H1 (cell line): ENCODE results near the gene TMEM185B. TPM values are rescaled to one million over a fixed set of nuclear protein-coding genes. Genes with fewer than 3 reads are reported as not detected.

Source experiments
- CTCF ChIA-PET: fragments of 300-600 bp; sonication (Branson Sonifier 250); formaldehyde crosslinking; loops from one replicate; lab custom pipeline; 2021; ENCODE audit not compliant: partially characterized antibody; lab: Charles Lee
- POLR2A ChIA-PET: fragments of 300-600 bp; sonication (Branson Sonifier 250); formaldehyde crosslinking; loops from one replicate; lab custom pipeline; 2021; ENCODE audit warnings: inconsistent platforms; ENCODE audit not compliant: partially characterized antibody; lab: Charles Lee
- DNase-seq, 2 experiments: peaks; one replicate each; pipeline versions ENCODE4 v3.0.0 to v3.0.0-alpha.2; 2010 to 2022; ENCODE audit warnings: low spot score in 2 of 2, low read depth in 1 of 2, mixed read lengths in 1 of 2
- FAIRE-seq: peaks from 2 replicates; lab custom pipeline; 2011; peaks lifted over from hg19 to GRCh38; lab: Jason Lieb, UNC
- H2AFZ ChIP-seq: 2 replicates; pipeline ENCODE4 v1.8.1; 2012; ENCODE audit warnings: low read length, inconsistent platforms
- H2AK5ac ChIP-seq: 2 replicates; pipeline ENCODE4 v1.6.1; 2013; ENCODE audit warnings: low read depth, low read length
- H2BK120ac ChIP-seq: replicated peaks from 2 replicates; pipeline ENCODE3; 2013; ENCODE audit warnings: low read depth, low read length, inconsistent platforms
- H2BK12ac ChIP-seq: 2 replicates; pipeline ENCODE4 v1.6.1; 2013; ENCODE audit warnings: low read depth, low read length
- H2BK15ac ChIP-seq: 2 replicates; pipeline ENCODE4 v1.6.1; 2013; ENCODE audit warnings: low read length
- H2BK20ac ChIP-seq: 2 replicates; pipeline ENCODE4 v1.6.1; 2013; ENCODE audit warnings: low read length
- H2BK5ac ChIP-seq: 2 replicates; pipeline ENCODE4 v1.6.1; 2013; ENCODE audit warnings: low read depth, low read length
- H3K14ac ChIP-seq: 2 replicates; pipeline ENCODE4 v1.6.1; 2013; ENCODE audit warnings: inconsistent platforms; ENCODE audit not compliant: insufficient read length
- H3K18ac ChIP-seq: 2 replicates; pipeline ENCODE4 v1.6.1; 2013; ENCODE audit warnings: low read length; ENCODE audit errors: extremely low read depth
- H3K23ac ChIP-seq: 2 replicates; pipeline ENCODE4 v1.6.1; 2013; ENCODE audit warnings: inconsistent platforms; ENCODE audit not compliant: insufficient read length
- H3K23me2 ChIP-seq: 2 replicates; pipeline ENCODE4 v1.6.1; 2013; ENCODE audit warnings: low read depth, low read length
- H3K27ac ChIP-seq: 2 replicates; pipeline ENCODE4 v1.6.1; 2011; ENCODE audit warnings: low read depth, low read length, inconsistent platforms
- H3K27me3 ChIP-seq, 4 experiments: replicated peaks in 1 of 4; 1 replicate in 1 of 4; 2 replicates in 3 of 4; pipeline versions ENCODE4 v1.6.1 to v1.8.1; 2011 to 2013; ENCODE audit warnings: low read length in 3 of 4, mild to moderate bottlenecking in 3 of 4, inconsistent platforms in 2 of 4, mixed read lengths in 2 of 4, moderate library complexity in 1 of 4; ENCODE audit not compliant: control insufficient read depth in 3 of 4, insufficient read depth in 3 of 4; ENCODE audit errors: extremely low read depth in 1 of 4
- H3K36me3 ChIP-seq, 4 experiments: 2 replicates each; pipeline versions ENCODE4 v1.6.1 to v1.8.1; 2011 to 2013; ENCODE audit warnings: mild to moderate bottlenecking in 4 of 4, low read length in 3 of 4, moderate library complexity in 2 of 4, control low read depth in 1 of 4, inconsistent platforms in 1 of 4; ENCODE audit not compliant: insufficient read depth in 4 of 4, control insufficient read depth in 2 of 4
- H3K4ac ChIP-seq: replicated peaks from 2 replicates; pipeline ENCODE3; 2013; ENCODE audit warnings: low read length, low read depth, mixed read lengths, inconsistent platforms; ENCODE audit not compliant: insufficient read length
- H3K4me1 ChIP-seq, 4 experiments: replicated peaks in 1 of 4; 1 replicate in 1 of 4; 2 replicates in 3 of 4; pipeline versions ENCODE4 v1.6.1 to v1.8.1; 2011 to 2013; ENCODE audit warnings: low read length in 3 of 4, inconsistent platforms in 2 of 4, mixed read lengths in 1 of 4; ENCODE audit not compliant: insufficient read depth in 4 of 4, control insufficient read depth in 3 of 4
- H3K4me2 ChIP-seq, 2 experiments: 2 replicates each; pipeline versions ENCODE4 v1.6.1 to v1.8.1; 2011 to 2013; ENCODE audit warnings: low read depth in 2 of 2, low read length in 2 of 2, control low read depth in 1 of 2, inconsistent platforms in 1 of 2, mild to moderate bottlenecking in 1 of 2; ENCODE audit not compliant: insufficient read depth in 1 of 2
- H3K4me3 ChIP-seq, 4 experiments: fragments of 200-600, 300-600 bp in 1 of 4; sonication (generic), shearing (Covaris generic), sonication (Bioruptor Twin) in 1 of 4; 2 replicates each; pipeline versions ENCODE4 v1.5.1 to v1.8.1; 2011 to 2016; ENCODE audit warnings: low read length in 4 of 4, low read depth in 3 of 4, control low read depth in 2 of 4, inconsistent platforms in 2 of 4, mild to moderate bottlenecking in 2 of 4, mixed read lengths in 1 of 4, moderate library complexity in 1 of 4; ENCODE audit not compliant: insufficient read depth in 2 of 4; ENCODE audit errors: extremely low read depth in 1 of 4
- H3K56ac ChIP-seq: replicated peaks from 2 replicates; pipeline ENCODE3; 2013; ENCODE audit warnings: low read depth, mild to moderate bottlenecking, mixed read lengths, low read length, inconsistent platforms; ENCODE audit not compliant: insufficient read length
- H3K79me1 ChIP-seq: 2 replicates; pipeline ENCODE4 v1.6.1; 2013; ENCODE audit warnings: low read depth, low read length, control low read depth
- H3K79me2 ChIP-seq, 2 experiments: 2 replicates each; pipeline versions ENCODE4 v1.6.1 to v1.8.1; 2012 to 2013; ENCODE audit warnings: low read length in 2 of 2, mild to moderate bottlenecking in 2 of 2, inconsistent platforms in 1 of 2; ENCODE audit not compliant: insufficient read depth in 2 of 2, control insufficient read depth in 1 of 2
- H3K9ac ChIP-seq, 4 experiments: replicated peaks in 1 of 4; 1 replicate in 1 of 4; 2 replicates in 3 of 4; pipeline versions ENCODE4 v1.6.1 to v1.8.1; 2011 to 2013; ENCODE audit warnings: low read depth in 3 of 4, low read length in 3 of 4, control low read depth in 2 of 4, mild to moderate bottlenecking in 2 of 4, moderate library complexity in 2 of 4, inconsistent platforms in 1 of 4; ENCODE audit errors: extremely low read depth in 1 of 4
- H3K9me3 ChIP-seq, 2 experiments: 2 replicates each; pipeline versions ENCODE4 v1.6.1 to v1.8.1; 2012 to 2013; ENCODE audit warnings: mild to moderate bottlenecking in 2 of 2, moderate library complexity in 2 of 2, control low read depth in 1 of 2, inconsistent platforms in 1 of 2, low read depth in 1 of 2, low read length in 1 of 2, mixed read lengths in 1 of 2; ENCODE audit not compliant: insufficient read depth in 2 of 2
- H4K20me1 ChIP-seq, 2 experiments: replicated peaks in 1 of 2; 2 replicates each; pipeline versions ENCODE3 to v1.8.1; 2011 to 2013; ENCODE audit warnings: inconsistent platforms in 2 of 2, low read length in 2 of 2, mild to moderate bottlenecking in 1 of 2; ENCODE audit not compliant: insufficient read depth in 2 of 2, control insufficient read depth in 1 of 2
- H4K5ac ChIP-seq: 2 replicates; pipeline ENCODE4 v1.6.1; 2013; ENCODE audit warnings: low read length, low read depth, mixed read lengths, inconsistent platforms; ENCODE audit not compliant: insufficient read length
- H4K8ac ChIP-seq: 2 replicates; pipeline ENCODE4 v1.8.0; 2013; ENCODE audit warnings: mild to moderate bottlenecking, moderate library complexity, low read length, inconsistent platforms; ENCODE audit not compliant: insufficient read depth; ENCODE audit errors: extremely low read depth
- H4K91ac ChIP-seq: replicated peaks from 2 replicates; pipeline ENCODE3; 2013; ENCODE audit warnings: low read length, mixed read lengths, inconsistent platforms; ENCODE audit not compliant: insufficient read length
- BACH1 ChIP-seq: IDR thresholded peaks from 2 replicates; pipeline ENCODE4 v1.6.1; 2012; ENCODE audit warnings: low read length, improper control_type of control experiment
- FOSL1 ChIP-seq: IDR thresholded peaks from 2 replicates; pipeline ENCODE4 v1.6.1; 2011; ENCODE audit warnings: mild to moderate bottlenecking, low read depth, low read length, moderate library complexity; ENCODE audit not compliant: insufficient read depth
- TBP ChIP-seq: IDR thresholded peaks from 2 replicates; pipeline ENCODE4 v1.6.1; 2011; ENCODE audit warnings: low read depth, low read length, improper control_type of control experiment
- USF2 ChIP-seq: IDR thresholded peaks from 2 replicates; pipeline ENCODE4 v1.6.1; 2011; ENCODE audit warnings: low read length, improper control_type of control experiment
- WGBS, 2 experiments: shearing (Covaris generic) in 1 of 2; methylation state at CpG; one replicate each; pipeline versions ENCODE4 v1.1.6 to v1.1.7; 2013 to 2015; ENCODE audit warnings: low lambda C conversion rate in 2 of 2, mixed read lengths in 2 of 2, inconsistent platforms in 1 of 2, low coverage in 1 of 2, missing lambda C conversion rate in 1 of 2; ENCODE audit not compliant: insufficient replicate concordance in 2 of 2, insufficient coverage in 1 of 2, insufficient read length in 1 of 2; ENCODE audit errors: extremely low coverage in 1 of 2, missing lambda C conversion rate in 1 of 2; 5-methylcytosine and 5-hydroxymethylcytosine counted together
- polyA plus RNA-seq, 7 experiments: library from polyadenylated mRNA; depleted of rRNA in 3 of 7; stranded (reverse) in 5 of 7; unstranded in 2 of 7; fragments of >200 nt in 5 of 7; fragments of 200-250 nt in 2 of 7; gene quantifications; 1 replicate in 5 of 7; 2 replicates in 1 of 7; 4 replicates in 1 of 7; pipeline versions ENCODE4 v1.2.1 to v1.2.3, GENCODE V29; 2011 to 2013; ENCODE audit warnings: missing spikeins in 2 of 7, mixed read lengths in 2 of 7
- total RNA-seq: library from RNA; stranded (reverse); fragmentation: NEBNext Ultra II Directional; extraction: Animal tissue kit (Norgen Biotek cat#: 25700); gene quantifications from 2 replicates; pipeline ENCODE4 v1.2.1, GENCODE V29; 2021

The TMEM185B gene
- total and polyA plus RNA-seq, 2 of the 8 experiments (the other 6 are each of a cell fraction or from before 2014, with no cell fraction given), result 13.5 to 14.0 TPM

DNA sequence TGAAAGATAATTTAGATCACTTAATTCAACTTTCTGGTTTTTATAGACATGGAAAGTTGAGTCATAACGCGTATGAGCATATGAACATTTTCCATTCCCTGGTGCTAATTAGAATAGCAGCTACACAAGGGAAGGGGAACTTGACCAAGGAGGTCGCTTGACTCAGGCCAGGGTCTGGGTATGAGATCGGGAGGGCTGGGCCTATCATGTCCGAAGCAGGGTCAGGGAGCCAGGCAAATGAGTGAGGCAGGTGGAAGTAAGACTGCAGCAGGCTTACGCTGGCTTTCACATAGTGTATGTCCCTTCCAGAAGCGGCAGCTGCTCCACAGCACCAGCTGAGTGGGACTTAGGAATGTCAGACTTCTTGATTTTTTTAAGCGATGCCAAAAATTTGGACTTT lies 44.1 kb upstream of the TMEM185B start:
- Histone ChIP-seq H3K27ac (no peak overlapping the region), H3K4me3 (no peak overlapping the region), H3K79me1 (no peaks in the 10 kb centered on the region), H4K20me1 (no peaks in the 10 kb centered on the region), H3K9ac (no peak overlapping the region), H3K36me3 (no peaks in the 10 kb centered on the region), H3K9me3 (peaks cover 0 to 4% of the 10 kb centered on the region in 2 experiments; a peak in 1 of 4 replicates), H3K18ac (no peak overlapping the region), H2BK5ac (no peak overlapping the region), H2BK12ac (no peak overlapping the region), H3K23ac (no peak overlapping the region), H3K4me2 (no peak overlapping the region), H4K8ac (no peak overlapping the region), H3K56ac (no peak overlapping the region), H2BK15ac (no peak overlapping the region; the same call in 1 of the 2 replicates), H2AK5ac (no peak overlapping the region), H3K14ac (no peak overlapping the region), H3K23me2 (no peaks in the 10 kb centered on the region), H3K4ac (no peak overlapping the region), H3K79me2 (no peaks in the 10 kb centered on the region), H2BK20ac (no peak overlapping the region), H2BK120ac (no peak overlapping the region), H4K5ac (no peak overlapping the region), H4K91ac (no peak overlapping the region), H2AFZ (no peak overlapping the region), H3K4me1 (no peaks in the 10 kb centered on the region), H3K27me3 (no peaks in the 10 kb centered on the region)
- 92% methylated on average over 8 of the region's 8 CpGs; no CpG with 5 or more reads in 1 of the 2 experiments for WGBS, 2 experiments
- CTCF ChIA-PET, result interaction anchor here (2.5 to 2.7 kb wide), 2 partner anchors 22 to 45 kb away, joined by 9 to 14 read pairs; no protein-coding TSS in a partner anchor
- FAIRE-seq (no peak), DNase-seq (no peak)
- POLR2A ChIA-PET, result interaction anchor here (0.8 kb wide), 1 partner anchor 808 kb away, joined by 3 read pairs; no protein-coding TSS in a partner anchor
- no peak for TF ChIP-seq BACH1
- TF ChIP-seq USF2, result no peak
- TF ChIP-seq TBP, result no peak
- TF ChIP-seq FOSL1, result no peak
